Stimulated activated CD4-positive, alpha-beta T cell treated with anti-CD3 and anti-CD28 coated beads, Interleukin-4, amount 100 ng/mL, for 24 hours (primary cell): ENCODE results near the gene PDE4D.
"Not testable (repeated sequence)": the region's sequence is repeated elsewhere in the genome, so short reads cannot be mapped to it uniquely, and the experiment has no call there.

ENCODE experiments used
- DNase-seq: peaks from one replicate; pipeline ENCODE4 v3.0.0-alpha.2; 2020

PDE4D gene

DNA sequence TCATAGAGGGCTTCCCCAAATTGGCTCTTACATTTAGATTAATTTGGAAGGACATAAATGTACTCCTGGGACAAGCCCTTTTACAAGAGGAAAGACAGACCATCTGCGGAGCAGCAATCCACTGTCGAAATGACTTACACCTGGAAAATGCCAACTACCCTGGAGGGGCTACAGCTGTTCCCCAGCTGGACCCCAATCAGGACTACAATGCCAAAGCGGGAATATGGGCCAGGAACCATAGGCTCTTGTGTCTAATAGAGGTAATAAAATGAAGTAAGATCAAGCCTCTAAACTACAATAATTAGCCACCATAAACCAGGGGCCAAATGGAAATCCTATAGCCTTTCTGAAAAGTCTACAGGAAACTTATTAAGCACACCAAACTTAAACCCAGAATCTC is 581.3 kb downstream of the PDE4D start:
- DNase-seq = no peak

DNA sequence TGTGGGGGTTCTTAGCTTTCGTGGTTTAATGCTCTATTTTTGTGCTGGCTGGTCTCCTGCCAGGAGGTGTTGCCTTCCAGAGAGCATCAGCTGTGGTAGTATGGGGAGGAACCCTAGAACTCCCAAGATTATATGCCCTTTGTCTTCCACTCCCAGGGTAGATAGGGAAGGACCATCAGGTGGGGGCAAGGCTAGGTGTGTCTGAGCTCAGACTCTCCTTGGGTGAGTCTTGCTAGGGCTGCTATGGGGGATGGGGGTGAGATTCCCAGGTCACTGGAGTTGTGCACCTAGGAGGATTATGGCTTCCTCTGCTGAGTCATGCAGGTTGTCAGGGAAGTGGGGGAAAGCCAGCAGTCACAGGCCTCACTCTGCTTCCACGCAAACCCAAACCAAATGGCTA is 584.8 kb downstream of the PDE4D start:
- not testable (repeated sequence) for DNase-seq

DNA sequence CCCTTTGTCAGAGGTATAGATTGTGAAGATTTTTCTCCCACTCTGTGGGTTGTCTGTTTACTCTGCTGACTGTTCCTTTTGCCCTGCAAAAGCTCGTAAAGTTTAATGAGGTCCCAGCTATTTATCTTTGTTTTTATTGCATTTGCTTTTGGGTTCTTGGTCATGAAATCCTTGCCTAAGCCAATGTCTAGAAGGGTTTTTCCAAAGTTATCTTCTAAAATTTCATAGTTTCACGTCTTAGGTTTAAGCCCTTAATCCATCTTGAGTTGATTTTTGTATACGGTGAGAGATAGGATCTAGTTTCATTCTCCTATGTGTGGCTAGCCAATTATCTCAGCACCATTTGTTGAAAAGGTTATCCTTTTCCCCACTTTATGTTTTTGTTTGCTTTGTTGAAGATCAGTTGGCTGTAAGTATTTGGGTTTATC is 590.2 kb downstream of the PDE4D start:
- not testable (repeated sequence) for DNase-seq

DNA sequence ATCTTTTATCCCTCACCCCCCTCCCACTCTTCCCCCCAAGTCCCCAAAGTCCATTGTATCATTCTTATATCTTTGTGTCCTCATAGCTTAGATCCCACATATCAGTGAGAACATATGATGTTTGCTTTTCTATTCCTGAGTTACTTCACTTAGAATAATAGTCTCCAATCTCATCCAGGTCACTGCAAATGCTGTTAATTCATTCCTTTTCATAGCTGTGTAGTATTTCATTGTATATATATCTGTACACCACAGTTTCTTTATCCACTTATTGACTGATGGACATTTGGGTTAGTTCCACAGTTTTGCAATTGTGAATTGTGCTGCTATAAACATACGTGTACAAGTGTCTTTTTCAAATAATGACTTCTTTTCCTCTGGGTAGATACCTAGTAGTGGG is 591.0 kb downstream of the PDE4D start:
- DNase-seq = not testable (repeated sequence)

DNA sequence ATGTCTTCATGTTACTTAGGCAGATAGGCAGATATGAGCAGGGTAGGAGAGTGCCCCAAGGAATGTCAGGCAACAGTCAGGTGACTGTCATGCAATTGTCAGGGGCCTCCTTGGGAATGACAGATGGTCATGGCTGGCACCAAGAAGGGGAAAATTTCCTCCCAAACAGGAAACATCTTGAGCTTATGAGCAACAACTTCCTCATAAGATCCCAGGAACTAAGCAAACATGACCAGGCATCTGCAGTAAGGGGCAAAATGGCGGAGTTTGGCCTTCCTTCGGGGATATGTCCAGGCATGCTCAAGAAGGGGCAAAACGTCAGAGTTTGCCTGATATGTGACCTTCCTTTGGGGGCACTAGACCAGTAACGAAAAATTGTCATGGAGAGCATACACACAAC is 591.8 kb downstream of the PDE4D start:
- no peak for DNase-seq

DNA sequence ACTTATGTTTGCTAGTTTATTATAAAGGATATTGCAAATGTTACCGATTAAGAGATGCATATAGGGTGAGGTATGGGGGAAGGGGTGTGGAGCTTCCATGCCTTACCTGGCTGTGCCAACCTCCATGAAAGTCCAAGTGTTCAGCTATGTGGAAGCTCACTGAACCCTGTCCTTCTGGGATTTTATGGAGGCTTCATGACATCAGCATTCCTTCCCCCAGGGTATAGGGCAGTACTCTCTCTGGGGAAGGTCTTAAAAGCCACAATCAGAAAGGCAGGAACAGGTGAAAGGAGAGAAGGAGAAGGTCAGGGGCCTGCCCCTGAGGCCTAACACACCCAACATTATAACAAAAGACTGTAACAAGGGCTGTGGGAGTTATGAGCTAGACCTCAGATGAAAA is 592.6 kb downstream of the PDE4D start:
- DNase-seq = no peak

DNA sequence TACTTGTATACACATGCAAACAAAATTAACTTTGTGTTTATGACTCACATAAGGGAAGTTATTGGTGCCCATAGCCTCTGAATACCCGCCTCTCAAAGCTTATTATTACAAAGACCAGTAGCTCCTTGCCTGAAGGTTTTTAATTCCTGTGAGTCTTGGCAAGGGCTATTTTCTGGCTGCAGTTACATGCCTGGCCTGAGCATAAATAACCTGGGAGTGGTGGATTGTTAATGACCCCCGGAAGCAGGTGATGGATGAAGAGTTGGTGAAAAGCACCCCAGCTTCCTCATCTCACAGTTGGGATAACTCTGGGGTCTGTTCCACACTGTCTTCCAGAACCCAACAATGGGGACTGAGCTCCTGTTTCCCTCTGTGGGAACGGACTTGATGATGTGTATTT is 594.5 kb downstream of the PDE4D start:
- DNase-seq = no peak

DNA sequence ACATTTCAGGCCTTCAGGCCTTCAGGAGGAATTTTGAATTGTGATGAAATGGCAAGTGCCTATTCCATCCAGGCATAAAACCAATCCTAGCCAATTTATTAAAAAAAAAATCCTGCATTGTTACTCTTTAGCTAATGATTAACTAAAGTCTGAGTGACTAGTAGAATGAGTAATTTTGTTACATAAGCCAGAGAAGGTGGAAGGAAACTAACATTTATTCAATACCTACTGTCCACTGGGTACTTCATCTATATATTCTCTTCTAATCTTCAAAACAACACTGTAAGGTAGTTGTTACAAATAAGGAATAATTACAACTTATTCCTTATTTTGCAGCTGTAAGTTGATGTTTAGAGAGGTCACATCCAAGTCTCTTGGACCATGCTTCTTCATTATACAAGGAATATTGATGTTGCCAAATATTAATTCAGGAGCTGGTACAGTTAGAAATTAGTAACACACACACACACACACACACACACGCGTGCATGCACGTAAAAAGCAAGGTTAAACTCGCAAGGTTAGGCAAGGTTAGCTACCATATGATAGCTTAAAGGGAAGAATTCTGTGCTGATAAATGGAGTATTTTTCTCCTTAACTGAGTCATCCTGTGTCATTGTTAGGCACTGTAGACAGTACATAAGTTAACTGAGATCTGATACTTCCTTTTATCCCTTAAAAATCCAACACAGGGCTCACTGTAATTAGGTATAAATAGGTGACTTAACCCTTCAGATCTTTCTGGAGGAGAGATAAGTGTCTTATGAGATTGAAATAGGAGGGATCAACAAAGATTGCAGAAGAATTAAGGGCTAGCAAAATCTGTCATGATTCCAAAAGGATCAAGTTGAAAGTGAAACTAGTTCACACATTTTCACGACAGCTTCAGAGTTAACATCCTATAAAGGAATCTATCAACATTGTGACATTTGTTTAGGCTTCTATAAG is 596.9 kb downstream of the PDE4D start:
- no peak for DNase-seq

DNA sequence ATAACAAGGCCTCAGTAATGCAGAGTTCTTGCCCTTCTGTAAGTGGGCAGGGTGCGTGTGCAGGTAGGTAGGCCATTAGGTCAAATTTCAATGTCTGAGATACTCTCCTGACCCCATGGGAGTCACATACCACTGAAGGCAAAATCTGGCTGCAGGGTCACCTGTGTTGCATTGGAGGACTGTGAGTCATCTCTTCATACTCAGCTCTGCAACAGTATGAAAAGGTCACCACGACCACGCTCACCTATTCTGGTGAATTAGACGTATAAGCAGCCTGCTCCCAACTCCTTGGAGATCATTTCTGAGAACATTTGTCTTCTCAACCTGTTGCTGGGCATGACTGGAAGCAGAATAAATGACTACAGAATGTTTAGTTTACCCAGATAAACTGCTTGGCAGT is 599.8 kb downstream of the PDE4D start:
- DNase-seq = no peak

DNA sequence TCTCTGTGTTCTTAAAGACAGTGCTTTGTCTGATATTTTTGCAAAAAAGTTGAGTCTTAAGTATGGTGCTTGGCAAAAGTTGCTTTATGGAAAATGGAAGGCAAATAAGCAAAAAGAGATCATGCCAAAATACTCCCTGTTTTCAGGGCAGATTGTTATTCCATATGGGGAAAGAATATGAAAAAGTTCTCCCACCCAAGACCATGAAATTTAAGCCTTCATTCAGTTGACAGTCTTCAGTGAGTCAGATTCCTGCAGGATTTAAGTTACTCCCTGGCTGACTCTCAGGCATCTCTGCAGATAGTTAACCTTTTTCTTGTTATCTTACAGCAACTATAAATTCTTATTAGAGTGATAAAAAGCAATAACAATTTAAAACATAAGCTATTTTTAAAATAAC is 601.6 kb downstream of the PDE4D start:
- no peak for DNase-seq

DNA sequence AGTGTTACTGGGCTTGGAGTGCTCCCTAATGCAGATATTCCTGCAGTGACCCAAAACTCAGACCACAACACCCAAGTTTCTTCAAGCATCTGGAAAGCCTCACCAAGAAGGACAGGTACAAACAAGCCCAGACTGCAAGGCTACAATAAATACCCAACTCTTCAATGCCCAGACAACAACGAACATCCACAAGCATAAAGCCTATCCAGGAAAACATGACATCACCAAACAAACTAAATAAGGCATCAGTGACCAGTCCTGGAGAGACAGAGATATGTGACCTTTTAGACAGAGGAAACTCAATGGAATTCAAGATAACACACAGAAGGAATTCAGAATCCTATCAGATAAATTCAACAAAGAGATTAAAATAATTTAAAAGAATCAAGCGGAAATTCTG is 605.6 kb downstream of the PDE4D start:
- no peak for DNase-seq

DNA sequence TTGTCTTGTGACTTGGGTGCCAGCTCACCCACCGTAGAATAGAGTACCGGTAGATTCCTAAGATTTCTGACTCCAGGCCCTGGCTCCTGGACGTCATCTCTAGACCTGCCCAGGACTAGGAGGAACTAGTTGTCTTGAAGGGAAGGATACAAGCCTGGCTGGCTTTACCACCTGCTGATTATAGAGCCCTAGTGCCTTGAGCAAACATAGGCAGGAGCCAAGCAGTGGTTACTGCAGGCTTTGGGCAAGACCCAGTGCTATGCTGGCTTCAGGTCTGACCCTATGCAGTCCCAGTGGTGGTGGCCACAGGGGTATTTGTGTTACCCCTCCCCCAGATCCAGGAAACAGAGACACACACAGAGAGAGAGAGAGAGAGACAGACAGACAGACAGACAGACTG is 606.2 kb downstream of the PDE4D start:
- DNase-seq = no peak

DNA sequence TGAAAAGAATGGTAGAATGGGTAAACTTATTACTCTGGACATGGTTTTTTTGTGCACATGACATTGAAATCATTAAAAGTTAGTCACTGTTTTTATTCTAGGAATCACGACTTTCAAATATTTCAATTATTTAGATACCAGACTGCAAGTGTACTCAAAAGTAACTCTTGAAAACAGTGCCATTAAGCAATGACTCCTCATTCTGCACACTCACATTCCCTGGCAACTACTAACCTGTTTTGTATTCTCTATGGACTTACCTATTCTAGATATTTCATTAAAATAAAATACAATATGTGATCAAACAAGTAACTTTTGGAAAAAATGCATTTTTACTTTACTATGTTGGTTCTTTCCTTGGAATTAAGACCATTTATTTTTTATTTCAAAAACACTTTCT is 607.0 kb downstream of the PDE4D start:
- DNase-seq = no peak

DNA sequence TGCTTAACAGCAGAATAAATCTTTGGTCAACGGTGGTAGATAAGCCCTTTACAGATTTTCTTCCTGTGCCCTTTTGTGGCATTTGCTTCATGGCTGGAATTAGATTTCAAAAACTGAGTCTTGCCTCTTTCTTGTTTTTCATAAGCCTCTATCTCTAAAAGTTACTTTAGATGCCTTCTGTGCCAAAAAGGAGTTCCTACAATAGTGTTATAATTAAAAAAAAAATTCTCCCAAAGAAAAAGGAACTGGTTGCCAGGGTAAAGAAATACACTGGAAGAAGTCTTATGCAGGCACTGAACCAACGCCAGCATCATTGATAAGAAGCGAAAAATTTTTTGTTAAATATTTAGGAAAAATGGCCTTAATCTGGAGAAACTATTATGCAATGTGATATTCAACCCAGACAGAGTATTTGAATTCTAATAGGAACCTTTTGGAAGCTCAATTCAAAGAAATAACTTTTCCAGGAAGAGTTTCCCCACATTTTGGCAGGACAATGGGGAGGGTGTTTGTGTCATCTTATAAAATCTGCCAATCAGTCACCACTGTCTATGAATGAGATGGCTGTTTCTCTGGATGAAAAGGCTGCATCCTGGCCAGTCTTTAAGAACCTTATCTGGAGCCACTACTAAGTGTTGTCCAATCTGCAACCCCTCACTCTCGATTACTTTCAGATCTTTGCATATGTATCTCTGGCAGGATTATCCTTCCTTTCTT is 608.1 kb downstream of the PDE4D start:
- no peak for DNase-seq

DNA sequence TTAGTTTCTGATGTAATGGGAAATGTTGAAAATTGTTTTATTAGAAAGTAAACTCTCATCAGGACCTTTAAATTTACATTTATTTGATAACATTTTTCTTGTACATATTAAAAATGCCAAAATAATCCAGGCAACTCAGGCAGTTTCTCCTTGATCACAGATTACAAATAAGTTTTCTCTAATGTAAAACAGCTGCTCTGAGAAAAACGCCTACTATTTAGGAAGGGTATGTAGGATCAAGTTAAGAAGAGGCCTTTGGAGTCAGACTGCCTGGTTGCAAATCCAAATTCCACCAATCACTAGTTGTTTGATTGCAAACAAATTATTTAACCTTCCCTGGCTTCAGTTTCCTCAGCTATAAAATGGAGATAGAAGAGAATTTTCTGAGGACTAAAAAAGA is 610.8 kb downstream of the PDE4D start:
- DNase-seq = no peak

DNA sequence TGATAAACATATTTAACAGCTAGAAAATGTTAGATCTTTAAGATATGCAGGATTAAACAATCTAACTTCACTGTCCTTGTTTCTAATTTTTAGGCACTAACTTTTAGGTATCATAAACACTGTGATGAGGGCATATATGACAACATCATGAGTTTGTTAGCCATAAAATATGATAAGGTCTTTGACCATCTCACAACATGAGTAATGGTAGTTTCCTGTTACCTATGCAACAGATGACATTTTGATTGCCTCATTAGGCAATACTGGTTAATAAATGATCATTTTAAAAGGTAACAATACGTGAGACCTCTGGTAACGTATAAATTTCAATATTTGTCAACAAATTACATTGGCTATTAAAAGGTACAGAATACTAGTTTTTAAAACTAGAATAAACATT is 613.5 kb downstream of the PDE4D start:
- no peak for DNase-seq

DNA sequence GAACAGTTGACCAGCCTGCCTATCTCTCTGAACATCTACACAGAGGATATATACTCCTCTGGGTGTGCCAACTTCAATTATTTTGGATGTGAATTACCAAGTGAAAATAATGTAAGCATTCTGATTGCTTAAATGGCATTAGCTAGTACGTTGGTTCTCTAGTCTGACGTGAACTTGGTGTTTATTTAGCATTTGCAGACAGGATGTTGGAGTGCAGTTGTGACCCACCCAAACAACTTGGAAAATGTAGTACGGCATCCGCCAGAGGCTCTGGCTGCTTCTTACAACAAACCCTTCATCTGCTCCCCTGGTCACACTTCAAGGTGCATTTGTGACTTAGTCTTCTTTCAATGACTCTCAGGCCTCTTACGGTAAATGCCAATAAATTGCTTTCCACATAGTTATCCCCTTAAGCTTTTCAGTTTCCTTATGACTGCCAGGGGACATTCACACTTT is 616.6 kb downstream of the PDE4D start:
- DNase-seq = no peak

DNA sequence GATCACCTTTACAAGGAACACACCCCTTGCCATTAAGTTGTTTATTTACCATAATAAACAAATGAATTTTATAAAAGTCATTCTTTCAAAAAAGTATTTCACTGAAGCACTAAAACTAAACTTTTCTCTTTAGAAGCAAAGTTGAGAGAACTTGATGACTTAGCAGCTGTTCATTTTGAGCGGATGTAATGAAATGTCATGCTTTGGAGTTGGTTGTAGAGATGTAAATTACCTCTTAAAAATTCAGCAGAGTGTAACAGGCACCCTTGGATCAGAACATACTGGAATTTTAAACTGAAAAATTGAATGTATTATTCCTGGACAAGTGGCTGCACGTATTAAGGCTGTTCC is 617.2 kb downstream of the PDE4D start:
- DNase-seq = no peak

DNA sequence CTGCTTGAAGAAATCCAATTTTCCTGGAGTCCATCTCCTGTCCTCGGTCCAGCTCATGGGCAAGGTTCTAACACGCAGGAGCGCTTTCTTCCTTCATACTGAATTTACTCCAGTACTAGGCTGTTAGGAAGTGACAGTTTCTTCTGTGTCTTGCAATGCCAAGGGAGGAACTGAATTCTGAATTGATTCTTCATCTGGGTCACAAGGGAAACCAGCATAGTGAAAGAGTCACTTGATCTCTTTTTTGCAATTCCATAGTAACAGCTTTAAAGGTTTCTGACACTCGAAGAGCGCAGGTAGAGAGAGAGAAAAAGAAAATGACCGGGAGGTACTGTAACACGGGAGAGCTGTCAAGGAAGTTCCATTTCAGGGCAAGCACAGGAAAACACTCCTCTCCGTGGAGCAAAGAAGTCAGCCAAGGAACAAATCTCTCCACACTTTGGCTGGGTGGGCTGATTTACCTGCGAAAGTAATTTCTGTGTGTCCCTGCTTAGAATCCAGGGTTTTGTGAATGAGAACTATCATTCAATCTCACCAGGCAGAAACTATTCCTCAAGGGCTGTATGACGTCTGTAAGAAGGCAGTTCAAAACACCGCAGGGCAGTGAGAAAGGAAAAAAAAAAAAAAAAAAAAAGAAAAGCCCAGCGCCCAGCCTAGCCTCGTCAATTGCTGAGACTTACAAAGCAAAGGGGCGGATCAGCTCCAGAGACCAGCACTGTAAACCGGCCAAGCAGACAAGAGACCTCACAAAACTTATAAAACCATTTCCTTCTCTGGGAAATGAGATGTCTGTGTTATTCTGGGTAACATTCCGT is 617.8 kb downstream of the PDE4D start:
- no peak for DNase-seq

DNA sequence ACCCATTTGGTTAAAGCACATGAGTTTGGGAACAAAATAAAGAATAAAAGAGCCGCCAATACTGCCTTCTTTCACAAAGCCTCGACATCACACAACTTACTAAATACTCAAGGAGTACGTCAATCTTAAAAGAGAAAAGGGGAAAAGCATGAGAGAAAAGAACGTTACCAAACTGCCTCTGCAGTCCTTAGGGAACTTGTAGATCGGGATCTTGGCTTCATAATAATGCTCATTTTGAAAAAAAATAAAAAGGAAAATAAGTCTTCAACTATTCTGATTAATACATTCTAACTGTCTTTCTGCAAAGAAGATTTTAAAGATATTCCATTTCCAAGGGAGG is 618.4 kb downstream of the PDE4D start:
- DNase-seq = no peak

DNA sequence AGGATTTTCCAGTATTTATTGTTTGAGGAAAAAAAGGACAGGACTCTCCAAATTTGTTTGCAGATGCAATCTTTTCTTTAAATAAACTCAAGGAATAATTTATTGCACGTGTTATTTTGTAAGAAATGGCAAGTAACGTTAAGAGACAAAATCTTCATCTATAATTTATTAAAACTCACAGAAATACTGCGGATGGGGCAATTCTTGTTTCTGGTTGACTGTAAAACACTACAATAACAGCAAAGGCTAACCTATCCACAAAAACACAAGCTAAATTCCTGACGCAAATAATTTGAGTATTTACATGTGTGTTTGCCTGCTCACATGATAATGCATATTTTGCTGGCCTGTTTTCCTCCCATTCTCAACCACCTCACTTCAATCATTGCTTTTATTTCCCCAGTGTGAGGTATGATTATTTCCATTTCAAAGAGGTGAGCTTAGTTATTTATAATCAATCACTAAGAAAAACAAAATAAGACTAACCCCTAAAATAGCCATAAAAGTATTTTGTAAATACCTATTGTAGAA is 619.4 kb downstream of the PDE4D start:
- DNase-seq = no peak

DNA sequence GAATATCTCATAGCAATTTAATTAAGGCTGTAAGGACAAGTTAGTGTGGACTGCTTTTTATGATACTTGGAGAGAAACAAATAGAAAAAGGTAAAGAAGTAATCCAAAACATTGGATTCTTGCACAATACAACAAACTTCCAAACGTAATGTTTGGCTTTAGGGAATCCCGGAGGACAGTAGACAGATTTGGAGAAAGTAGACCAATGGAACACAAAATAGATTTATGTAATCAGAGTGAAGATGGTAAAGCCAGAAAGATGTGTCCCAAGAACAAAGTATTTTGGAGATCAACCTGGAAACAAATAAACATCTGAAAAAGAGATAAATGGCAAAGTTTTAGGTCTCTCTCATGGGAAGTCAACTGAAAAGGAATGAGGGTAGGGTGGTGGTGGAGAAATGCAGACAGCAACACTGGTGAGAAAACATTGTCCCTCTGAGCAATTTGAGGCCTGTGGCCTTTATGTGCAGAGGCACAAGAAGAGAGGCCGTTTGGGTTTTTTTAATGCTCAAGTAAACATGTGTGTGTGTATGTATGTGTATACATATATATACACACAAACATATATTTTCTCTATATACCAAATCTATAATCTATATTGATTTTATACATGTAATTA is 620.6 kb downstream of the PDE4D start:
- DNase-seq = no peak
